Mucosa of gallbladder (tissue), 1 donor: ENCODE measurements around the gene ZNF579. TPM values are rescaled to one million over a fixed set of nuclear protein-coding genes. Genes with fewer than 3 reads are reported as not detected.

Source experiments
- DNase-seq: peaks from one replicate; pipeline ENCODE4 v3.0.0-alpha.2; 2020; ENCODE audit warnings: low spot score
- total RNA-seq: library from RNA; stranded (reverse); gene quantifications from one replicate; pipeline ENCODE4 v1.2.1, GENCODE V29; 2021
- donor health status: DM: no; HTN: no; CAD: no.

Gene ZNF579
- total RNA-seq, 1 donor from 2014 or later: 35.0 TPM

GRCh38 chr19:55611983-55612645, 31.5 kb upstream of the ZNF579 start:
- DNase-seq: no peak

- no peak for DNase-seq
Measured at GRCh38 chr19:55611300-55611982, 30.8 kb upstream of the ZNF579 start.

GRCh38 chr19:55609326-55609725, 28.7 kb upstream of the ZNF579 start:
- DNase-seq: no peak

- no peak for DNase-seq
Measured at GRCh38 chr19:55606817-55607216, 26.2 kb upstream of the ZNF579 start.

GRCh38 chr19:55606471-55606787, 25.8 kb upstream of the ZNF579 start:
- DNase-seq: no peak

- DNase-seq: peak; percentile 71
Measured at GRCh38 chr19:55605637-55606470, 25.2 kb upstream of the ZNF579 start, which contains the start of gene ZNF865. Gene ZNF865, plus strand, starts transcription at chr19:55605647. Its CDS starts 7,972 bp downstream, at chr19:55613619.

GRCh38 chr19:55605207-55605636, 24.6 kb upstream of the ZNF579 start:
- DNase-seq: peak; percentile 97

- DNase-seq: no peak
Measured at GRCh38 chr19:55603581-55604292, 23.1 kb upstream of the ZNF579 start.

GRCh38 chr19:55603115-55603514, 22.5 kb upstream of the ZNF579 start:
- no peak for DNase-seq

GRCh38 chr19:55602104-55603001, 21.7 kb upstream of the ZNF579 start:
- no peak for DNase-seq

GRCh38 chr19:55601084-55601483, 20.4 kb upstream of the ZNF579 start:
- no peak for DNase-seq

GRCh38 chr19:55600662-55601028, 20.0 kb upstream of the ZNF579 start:
- DNase-seq: no peak

- DNase-seq: peak; percentile 85
Measured at GRCh38 chr19:55599842-55600661, 19.4 kb upstream of the ZNF579 start, which contains the start of gene ZNF524. Gene ZNF524, plus strand, starts transcription at chr19:55600288. Its CDS starts 1,825 bp downstream, at chr19:55602113.

GRCh38 chr19:55599468-55599841, 18.8 kb upstream of the ZNF579 start, which contains the start of gene FIZ1:
Gene FIZ1, minus strand, starts transcription at chr19:55599517. Its CDS starts 1,652 bp downstream, at chr19:55597865.
- DNase-seq: peak; percentile 98

GRCh38 chr19:55598719-55599467, 18.2 kb upstream of the ZNF579 start:
- peak; percentile 94 for DNase-seq

GRCh38 chr19:55598034-55598433, 17.4 kb upstream of the ZNF579 start:
- DNase-seq: no peak

- no peak for DNase-seq
Measured at GRCh38 chr19:55597501-55597921, 16.9 kb upstream of the ZNF579 start.

GRCh38 chr19:55596304-55596703, 15.7 kb upstream of the ZNF579 start:
- no peak for DNase-seq

- DNase-seq: no peak
Measured at GRCh38 chr19:55594996-55595545, 14.4 kb upstream of the ZNF579 start.
